ENCODE measurements around the gene RPUSD3.
"Not testable (repeated sequence)": the region's sequence is repeated elsewhere in the genome, so short reads cannot be mapped to it uniquely, and the experiment has no call there.

RPUSD3 gene

GRCh38 chr3:9855594-9855993, 11.8 kb upstream of the RPUSD3 start:
- H3K4me3 ChIP-seq (ENCODE audit: low read depth, low read length) = no peak overlapping the region
- DNase-seq (ENCODE audit: low read depth) = no peak
- no peak for TF ChIP-seq CTCF (IDR thresholded peaks at IDR 0.05; ENCODE audit: control insufficient read depth, extremely low read depth, insufficient read depth)

- not testable (repeated sequence) for DNase-seq (ENCODE audit: low read depth); H3K4me3 ChIP-seq (ENCODE audit: low read depth, low read length)
These were observed 10.6 kb upstream of the RPUSD3 start for GRCh38 chr3:9854291-9854940.

GRCh38 chr3:9852528-9852927, 8.7 kb upstream of the RPUSD3 start:
- no peak overlapping the region for H3K4me3 ChIP-seq (ENCODE audit: low read depth, low read length)
- DNase-seq (ENCODE audit: low read depth) = no peak
- TF ChIP-seq CTCF (IDR thresholded peaks at IDR 0.05; ENCODE audit: control insufficient read depth, extremely low read depth, insufficient read depth) = no peak

- H3K4me3 ChIP-seq (ENCODE audit: low read depth, low read length); DNase-seq (ENCODE audit: low read depth): not testable (repeated sequence)
These were observed 8.1 kb upstream of the RPUSD3 start for GRCh38 chr3:9851926-9852325.

GRCh38 chr3:9851383-9851782, 7.6 kb upstream of the RPUSD3 start:
- not testable (repeated sequence) for DNase-seq (ENCODE audit: low read depth); H3K4me3 ChIP-seq (ENCODE audit: low read depth, low read length)

- H3K4me3 ChIP-seq (ENCODE audit: low read depth, low read length); DNase-seq (ENCODE audit: low read depth): not testable (repeated sequence)
- peak; percentile 55 for TF ChIP-seq CTCF (IDR thresholded peaks at IDR 0.05; ENCODE audit: control insufficient read depth, extremely low read depth, insufficient read depth)
These were observed 5.1 kb upstream of the RPUSD3 start for GRCh38 chr3:9848860-9849259.

- H3K4me3 ChIP-seq (ENCODE audit: low read depth, low read length); DNase-seq (ENCODE audit: low read depth): not testable (repeated sequence)
These were observed 4.1 kb upstream of the RPUSD3 start for GRCh38 chr3:9847870-9848269.

GRCh38 chr3:9846931-9847488, 3.2 kb upstream of the RPUSD3 start:
- TF ChIP-seq CTCF (IDR thresholded peaks at IDR 0.05; ENCODE audit: control insufficient read depth, extremely low read depth, insufficient read depth) = no peak
- DNase-seq (ENCODE audit: low read depth) = no peak
- H3K4me3 ChIP-seq (ENCODE audit: low read depth, low read length) = no peak overlapping the region

- no peak for DNase-seq (ENCODE audit: low read depth)
- H3K4me3 ChIP-seq (ENCODE audit: low read depth, low read length) = no peak overlapping the region
- no peak for TF ChIP-seq CTCF (IDR thresholded peaks at IDR 0.05; ENCODE audit: control insufficient read depth, extremely low read depth, insufficient read depth)
These were observed 2.4 kb upstream of the RPUSD3 start for GRCh38 chr3:9846231-9846630.

All from LNCaP clone FGC (cell line).